Esophagus squamous epithelium (tissue), 4 donors: ENCODE measurements around the gene ST7.
A peak's percentile ranks its signal among the peaks of the same experiment; 100 is the strongest.

ENCODE experiments used
- CTCF ChIP-seq, 6 experiments: fragments of 450-650 bp in 4 of 6; fragments of 200-600 bp in 2 of 6; sonication (generic) in 2 of 6; IDR thresholded peaks; one replicate each; pipeline ENCODE4 v1.5.1; 2016 to 2019; ENCODE audit warnings: antibody characterized with exemption in 6 of 6, mild to moderate bottlenecking in 4 of 6, moderate library complexity in 4 of 6
- POLR2A ChIP-seq, 4 donors: fragments of 450-650 bp; IDR thresholded peaks; one replicate each; pipeline ENCODE4 v1.6.1; 2017; ENCODE audit warnings: antibody characterized with exemption in 4 of 4, mild to moderate bottlenecking in 4 of 4, moderate library complexity in 3 of 4

- TF ChIP-seq CTCF (IDR thresholded peaks at IDR 0.05) (peak in 2 of 6 experiments; percentile 19 to 30), POLR2A (IDR thresholded peaks at IDR 0.05) (no peak)
Observed at GRCh38 chr7:116988363-116988989, 35.2 kb downstream of the ST7 start.
